Keratinocyte (primary cell): ENCODE data around the gene RMND1.

ENCODE experiments used
- CTCF ChIP-seq, 3 experiments: IDR thresholded peaks in 1 of 3; conservative IDR thresholded peaks in 1 of 3; optimal IDR thresholded peaks in 1 of 3; 2 replicates in 2 of 3; 3 replicates in 1 of 3; pipeline versions ENCODE3 to v1.5.1; 2011; ENCODE audit warnings: low read length in 3 of 3, mild to moderate bottlenecking in 3 of 3, moderate library complexity in 2 of 3, control low read depth in 1 of 3, inconsistent platforms in 1 of 3; ENCODE audit not compliant: insufficient read depth in 2 of 3; ENCODE audit errors: extremely low read depth in 1 of 3
- EZH2 ChIP-seq: IDR thresholded peaks from one replicate; pipeline ENCODE4 v1.6.1; 2012; ENCODE audit warnings: inconsistent platforms, mild to moderate bottlenecking, low read length, moderate library complexity

GRCh38 chr6:151498327-151498726, 46.4 kb upstream of the RMND1 start:
- no peak for TF ChIP-seq CTCF (optimal IDR thresholded peaks at IDR 0.05 in 1 of 3, IDR thresholded peaks at IDR 0.05 in 1 of 3, conservative IDR thresholded peaks at IDR 0.05 in 1 of 3; ENCODE audit: extremely low read depth in 1 of 3, insufficient read depth in 2 of 3, low read length in 3 of 3)
- TF ChIP-seq EZH2: no peak
